ENCODE data around the gene COPS4. TPM values are rescaled to one million over a fixed set of nuclear protein-coding genes. Genes with fewer than 3 reads are reported as not detected.

The COPS4 gene
- total RNA-seq, result 69.0 and 101 TPM in 2 replicates

GRCh38 chr4:83034630-83035494 is at the start of gene COPS4:
TSS of gene COPS4 (plus strand) at chr4:83035183. CDS start at chr4:83035225, 42 bp downstream.

GRCh38 chr4:83010522-83011318 is 24.3 kb upstream of the COPS4 start, which contains the start of gene LIN54:
TSS of gene LIN54 (minus strand) at chr4:83010823. CDS start at chr4:82984844, 25,979 bp downstream.

DNA sequence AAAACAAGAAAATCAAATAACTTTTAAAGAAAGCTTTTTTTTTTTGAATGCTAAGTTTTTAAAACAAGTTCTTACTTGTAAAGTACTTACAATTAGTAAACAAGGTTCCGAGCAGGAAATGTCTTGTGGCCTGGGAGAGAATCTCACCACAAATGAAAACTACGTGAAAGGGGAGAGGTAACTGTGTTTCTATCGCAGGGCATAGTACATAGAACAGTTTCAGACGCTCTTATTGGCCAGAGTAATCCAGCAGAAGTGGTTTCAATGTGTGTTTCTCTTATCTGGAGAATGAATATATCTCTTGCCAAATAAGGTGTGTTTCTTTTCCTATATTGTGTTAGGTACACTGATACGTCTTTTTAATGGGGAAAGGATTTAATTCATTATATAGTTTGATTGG is 79.6 kb downstream of the COPS4 start, which contains the start of gene PLAC8:
PLAC8 (minus strand) TSS at position 154 of the 400 bp plus-strand sequence. CDS start 6,808 bp downstream, outside the sequence.

Other genes with a start within 250 kb of the COPS4 start
- gene SCD5, start 236.4 kb upstream of the COPS4 start, total RNA-seq, result 21.7 and 35.3 TPM in 2 replicates
- gene SEC31A, start 144.0 kb upstream of the COPS4 start, total RNA-seq, result 201 and 264 TPM in 2 replicates
- 1.9 and 8.3 TPM in 2 replicates for gene THAP9, start 134.4 kb upstream of the COPS4 start, total RNA-seq
- gene LIN54, start 24.4 kb upstream of the COPS4 start, total RNA-seq, result 5.7 and 11.0 TPM in 2 replicates
- gene PLAC8, start 79.5 kb downstream of the COPS4 start, total RNA-seq, result 3.4 TPM in 1 of 2 replicates, not detected in the other
- gene COQ2, start 249.6 kb downstream of the COPS4 start, total RNA-seq, result 7.8 and 12.3 TPM in 2 replicates

Data from cardiac atrium fibroblast (primary cell).